Loucy (cell line): ENCODE data around the gene CHN1.

Source experiments
- CTCF ChIP-seq: fragments of 200-600 bp; sonication (generic); conservative IDR thresholded peaks from 2 replicates; pipeline ENCODE4 v1.5.1; 2014; ENCODE audit warnings: mild to moderate bottlenecking, antibody characterized with exemption, low read length
- EZH2phosphoT487 ChIP-seq: fragments of 200-600 bp; IDR thresholded peaks from 2 replicates; pipeline ENCODE4 v1.6.1; 2018; ENCODE audit warnings: antibody characterized with exemption, mild to moderate bottlenecking, moderate library complexity, borderline replicate concordance

- TF ChIP-seq CTCF (no peak), EZH2phosphoT487 (no peak)
These were observed 66.1 kb downstream of the CHN1 start for GRCh38 chr2:174939046-174939445.
